Stimulated activated CD4-positive, alpha-beta T cell treated with anti-CD3 and anti-CD28 coated beads, Interleukin-12 subunit alpha, Interleukin-12 subunit beta, amount 100 ng/mL, for 24 hours (primary cell): Measurements from ENCODE around the gene PARP1.

Source experiments
- DNase-seq, 2 experiments: peaks; one replicate each; pipeline ENCODE4 v3.0.0-alpha.2; 2020; ENCODE audit warnings: low read depth in 2 of 2

Gene PARP1

DNA sequence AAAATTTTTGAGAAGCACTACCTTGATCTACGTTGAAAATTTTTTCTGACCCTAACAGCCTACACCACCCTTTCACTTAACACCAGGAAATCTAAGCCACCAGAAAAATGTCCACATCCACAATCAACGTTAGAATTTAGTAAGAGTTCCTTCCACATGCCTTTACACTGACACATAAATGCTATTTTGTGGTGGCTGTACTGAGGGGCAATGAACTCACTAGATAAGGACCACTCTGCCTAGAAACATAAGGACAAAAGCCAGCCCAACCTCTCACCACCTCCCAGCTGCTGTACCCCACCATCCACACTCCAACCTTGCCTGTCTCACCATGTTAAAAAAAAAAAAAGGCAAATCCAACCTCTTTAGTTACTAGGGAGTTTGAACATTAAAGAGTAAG lies 29.8 kb downstream of the PARP1 start:
- no peak for DNase-seq

DNA sequence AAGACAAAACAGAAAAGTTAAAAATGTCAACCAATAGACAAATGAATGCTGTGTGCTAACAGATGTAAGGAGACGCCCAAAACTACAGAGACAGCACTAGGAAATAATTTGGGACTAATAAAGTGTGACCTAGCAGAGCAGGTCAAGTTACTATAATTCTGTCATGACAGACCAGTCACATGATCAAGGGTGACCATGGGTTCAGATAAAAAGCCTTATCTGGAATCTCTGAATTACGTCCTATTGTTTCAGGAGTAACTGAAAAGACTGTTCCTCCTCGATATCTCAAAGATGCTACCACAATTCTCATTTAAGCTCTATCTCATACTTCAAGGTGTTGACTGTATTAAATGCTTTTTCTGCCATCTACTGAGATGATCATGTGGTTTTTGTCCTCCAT lies 31.6 kb downstream of the PARP1 start:
- no peak for DNase-seq

DNA sequence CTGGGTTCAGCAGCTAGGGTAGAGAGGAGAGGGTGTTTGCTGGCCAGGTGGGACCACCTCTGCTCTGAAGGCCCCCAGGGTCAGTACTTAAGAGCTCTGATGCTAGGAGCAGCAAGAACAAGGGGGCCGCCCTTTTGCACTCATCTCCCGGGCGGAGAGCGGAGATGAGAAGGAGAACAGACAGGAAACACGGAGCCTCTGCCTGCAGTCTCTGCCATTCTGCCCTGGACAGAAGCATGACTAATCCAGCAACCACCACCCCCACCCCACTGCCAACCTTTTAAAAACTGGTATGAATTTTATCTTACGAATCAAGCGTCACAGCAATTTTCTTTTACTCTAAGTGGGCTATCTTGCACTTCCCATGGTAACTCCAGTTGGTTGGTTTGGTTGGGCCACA lies 34.5 kb downstream of the PARP1 start:
- DNase-seq = no peak

DNA sequence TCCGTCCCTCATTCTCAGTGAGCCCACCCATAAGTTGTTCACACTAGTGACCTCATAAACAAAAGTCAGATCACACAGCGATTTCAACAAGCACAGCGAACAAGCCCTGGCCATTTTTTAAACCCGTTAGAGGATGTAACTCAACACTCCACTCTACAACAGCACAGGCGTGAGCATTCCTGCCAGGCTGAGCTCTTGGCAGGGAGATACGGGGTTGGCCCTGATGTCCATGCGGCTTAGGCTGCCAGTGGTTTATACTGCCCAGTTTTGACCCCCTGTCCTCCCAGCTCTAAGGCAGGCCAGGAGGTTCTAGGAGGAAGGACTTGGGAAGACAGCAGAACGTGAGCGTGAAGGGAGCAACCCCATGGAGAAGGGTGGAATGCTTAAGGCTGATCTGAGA lies 35.0 kb downstream of the PARP1 start:
- no peak for DNase-seq

DNA sequence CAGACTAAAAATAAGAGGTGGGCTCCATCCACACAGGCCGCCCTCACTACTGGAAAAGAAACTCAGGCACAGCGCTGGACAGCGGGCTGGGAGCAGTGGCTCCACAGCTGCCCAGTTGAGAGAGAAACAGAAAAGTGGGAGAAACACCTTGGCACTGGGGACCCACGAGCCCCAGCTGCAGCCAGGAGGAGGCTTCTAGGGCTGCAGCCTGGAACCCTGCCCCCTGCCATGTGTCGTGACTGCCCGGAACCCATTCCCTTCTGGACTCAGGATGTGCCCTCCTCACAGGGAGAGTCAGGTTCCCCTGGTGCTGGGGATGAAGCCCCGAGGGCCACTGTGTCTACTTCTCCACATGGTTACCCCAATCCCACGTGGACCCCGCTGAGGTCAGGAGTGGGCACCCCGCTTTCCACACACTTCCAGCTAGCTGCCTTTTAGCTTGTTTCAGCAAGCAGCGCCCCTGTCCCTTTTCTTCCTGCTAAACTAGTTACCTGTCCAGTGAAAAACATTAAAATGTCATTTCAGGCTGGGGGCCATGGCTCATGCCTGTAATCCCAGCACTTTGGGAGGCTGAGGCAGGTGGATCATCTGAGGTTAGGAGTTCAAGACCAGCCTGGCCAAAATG lies 35.9 kb downstream of the PARP1 start:
- no peak for DNase-seq

DNA sequence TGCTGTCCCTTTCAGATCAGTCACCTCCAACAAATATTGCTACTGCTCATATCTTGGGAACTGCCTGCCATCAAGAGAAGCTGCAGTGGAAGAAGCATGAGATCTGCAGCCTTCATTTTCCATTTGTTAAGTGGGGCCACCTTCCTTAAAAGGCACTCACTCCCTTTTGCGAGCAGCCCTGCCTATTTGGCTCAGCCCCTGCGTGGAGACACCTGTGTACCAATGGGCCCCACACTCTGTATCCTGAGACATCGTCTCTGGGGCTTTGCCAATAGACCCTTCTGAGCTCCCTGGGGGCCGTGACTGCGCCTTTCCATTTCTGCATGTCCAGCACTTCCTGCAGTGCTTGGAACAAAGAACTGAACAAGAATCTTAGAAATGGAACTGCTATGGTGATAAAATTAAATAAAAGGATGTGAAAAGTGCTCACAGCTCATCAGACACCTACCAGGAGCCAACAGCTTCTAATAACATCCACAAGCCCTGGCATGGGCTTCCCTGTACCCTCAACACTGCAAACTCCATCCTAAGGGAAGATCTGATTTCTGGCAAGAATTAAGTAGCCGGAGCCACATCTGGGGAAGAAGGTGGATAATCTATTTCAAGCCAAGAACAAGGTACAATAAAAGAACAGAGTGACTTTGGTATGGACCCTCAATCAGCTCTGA lies 36.7 kb downstream of the PARP1 start:
- no peak for DNase-seq

DNA sequence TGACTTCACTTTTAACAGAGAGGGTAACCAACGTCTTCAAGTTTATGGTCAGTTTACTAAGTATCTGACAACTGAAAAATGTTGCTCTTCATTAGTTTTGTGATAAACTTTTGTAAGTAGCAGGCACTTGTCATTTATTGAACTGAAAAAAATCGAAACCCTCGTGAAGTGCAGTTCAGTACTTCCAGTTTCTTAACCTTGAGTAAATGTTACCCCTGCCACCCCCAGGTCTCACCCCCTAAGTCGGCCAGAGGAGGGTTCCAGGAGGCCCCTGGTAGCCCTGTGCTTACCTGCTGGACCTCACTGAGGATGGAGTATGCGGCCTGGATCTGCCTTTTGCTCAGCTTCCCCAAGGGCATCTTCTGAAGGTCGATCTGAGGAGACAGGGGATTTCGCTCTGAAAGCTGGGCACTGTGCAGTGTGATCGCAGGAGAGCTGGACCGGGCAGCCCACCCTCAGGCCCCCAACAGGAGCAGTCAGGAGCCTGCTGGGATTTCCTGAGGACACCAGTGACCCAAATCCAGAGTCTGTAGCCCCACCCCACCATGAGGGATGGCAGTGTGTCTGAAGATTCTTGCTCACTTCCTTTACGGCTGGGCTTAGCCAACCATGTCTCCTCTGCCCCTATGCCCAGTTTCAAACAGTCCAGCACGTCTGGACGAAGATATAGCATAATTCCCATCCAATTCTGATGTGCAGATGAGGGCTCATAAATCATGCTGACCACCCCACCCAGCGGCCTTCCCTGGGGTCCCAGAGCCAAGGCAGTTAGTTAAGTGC lies 37.6 kb downstream of the PARP1 start:
- no peak for DNase-seq

DNA sequence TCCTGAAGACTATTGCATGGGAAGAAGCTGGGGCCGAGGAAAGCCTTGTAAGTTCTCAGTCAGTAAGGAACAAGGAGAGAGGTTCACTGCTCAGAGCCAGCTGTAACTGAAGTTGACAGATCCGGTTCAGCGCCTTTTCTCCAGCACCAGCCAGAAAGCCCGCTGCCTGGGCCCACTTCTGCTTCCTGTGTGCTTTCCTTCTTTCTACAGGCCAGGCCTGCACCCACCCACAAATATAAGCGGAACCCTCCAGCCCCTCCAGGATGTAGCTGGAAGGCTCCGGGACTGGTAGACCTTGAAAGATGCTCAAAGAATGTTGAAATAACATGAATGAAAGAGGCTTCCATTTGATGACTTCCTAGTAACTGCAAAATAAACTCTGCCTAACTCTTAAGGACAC lies 38.8 kb downstream of the PARP1 start:
- no peak for DNase-seq

DNA sequence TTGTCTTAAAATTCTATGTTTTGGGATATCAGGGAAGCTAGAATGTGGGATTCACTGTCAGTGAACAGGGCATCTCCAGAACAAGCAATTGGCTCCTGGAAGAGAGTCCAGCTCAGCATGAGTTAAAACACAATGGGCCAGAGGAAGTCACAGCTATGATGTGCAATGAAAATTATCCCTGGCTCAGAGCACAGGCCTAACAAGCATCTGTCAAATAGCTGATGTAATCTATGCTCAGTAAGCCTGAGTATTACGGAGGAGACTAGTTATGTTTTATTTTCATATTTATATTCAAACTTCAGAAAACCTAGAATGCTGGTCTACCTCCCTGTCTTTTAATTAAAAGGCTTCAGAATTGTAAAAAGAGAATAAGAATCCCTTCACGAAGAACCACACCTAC lies 41.6 kb downstream of the PARP1 start:
- no peak for DNase-seq

DNA sequence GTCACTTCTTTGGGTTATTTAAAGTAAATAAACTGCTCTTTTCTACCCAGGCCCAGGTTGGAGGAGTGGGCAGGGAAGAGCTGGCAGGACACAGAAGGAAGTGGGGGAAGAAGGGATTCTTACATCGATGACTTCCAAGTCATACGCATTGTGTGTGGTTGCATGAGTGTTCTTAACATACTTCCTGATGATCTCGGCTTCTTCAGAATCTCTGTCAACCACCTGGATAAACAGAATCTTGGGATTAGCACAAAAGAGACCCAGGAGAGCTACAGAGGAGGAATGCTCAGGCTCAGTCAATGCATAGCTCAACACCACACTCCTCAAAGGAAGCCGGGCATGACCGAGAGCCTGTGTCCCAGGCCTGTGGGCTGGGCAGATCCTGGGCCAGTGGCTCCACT lies 42.1 kb downstream of the PARP1 start:
- DNase-seq = no peak

DNA sequence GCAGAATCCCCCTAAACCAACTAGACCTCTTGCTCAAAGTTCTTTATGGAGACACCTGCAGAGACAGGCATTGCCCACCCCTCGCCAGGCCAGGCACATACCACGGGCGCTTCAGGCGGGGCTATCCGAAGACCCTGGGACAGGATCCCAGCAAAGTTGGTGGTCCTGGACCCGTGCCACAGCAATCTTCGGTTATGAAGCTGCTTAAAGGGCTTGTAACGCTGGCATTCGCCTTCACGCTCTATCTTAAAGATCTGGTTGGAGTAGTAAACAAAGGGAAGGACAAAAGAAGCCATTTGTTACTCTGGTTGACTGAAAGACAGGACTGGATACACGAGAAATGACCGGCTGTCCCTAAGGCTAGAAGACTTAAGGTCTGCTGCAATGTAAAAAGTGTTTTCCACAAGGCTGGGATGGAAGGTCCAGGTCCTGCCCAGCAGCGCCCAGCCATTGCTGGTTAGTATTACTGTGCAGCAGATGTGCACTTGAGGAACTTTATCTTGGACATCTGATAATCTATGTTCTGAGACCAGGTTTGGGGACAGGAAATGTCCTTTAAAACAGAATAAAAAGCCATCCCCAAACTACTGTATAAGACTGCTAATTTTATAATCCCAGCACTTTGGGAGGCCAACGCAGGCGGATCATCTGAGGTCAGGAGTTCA lies 42.9 kb downstream of the PARP1 start:
- DNase-seq = no peak

DNA sequence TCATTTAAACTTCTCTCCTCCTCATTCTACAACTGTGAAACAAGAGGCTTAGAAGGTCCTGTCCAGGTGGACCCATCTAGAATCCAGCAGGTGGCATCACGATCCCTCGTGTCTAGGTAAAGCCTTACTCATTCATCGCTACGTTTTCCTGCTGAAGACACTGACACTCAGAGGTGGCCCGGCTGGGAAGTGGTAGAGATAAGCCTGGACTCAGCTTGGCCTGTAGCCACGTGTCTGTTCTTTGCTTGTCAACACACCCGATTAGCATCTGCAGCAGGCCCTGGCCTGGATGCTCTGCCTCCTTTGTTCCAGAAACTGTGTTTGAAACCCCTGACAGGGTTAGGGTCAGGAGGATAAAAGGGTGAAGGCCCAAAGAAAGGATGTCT lies 43.4 kb downstream of the PARP1 start:
- DNase-seq = no peak

DNA sequence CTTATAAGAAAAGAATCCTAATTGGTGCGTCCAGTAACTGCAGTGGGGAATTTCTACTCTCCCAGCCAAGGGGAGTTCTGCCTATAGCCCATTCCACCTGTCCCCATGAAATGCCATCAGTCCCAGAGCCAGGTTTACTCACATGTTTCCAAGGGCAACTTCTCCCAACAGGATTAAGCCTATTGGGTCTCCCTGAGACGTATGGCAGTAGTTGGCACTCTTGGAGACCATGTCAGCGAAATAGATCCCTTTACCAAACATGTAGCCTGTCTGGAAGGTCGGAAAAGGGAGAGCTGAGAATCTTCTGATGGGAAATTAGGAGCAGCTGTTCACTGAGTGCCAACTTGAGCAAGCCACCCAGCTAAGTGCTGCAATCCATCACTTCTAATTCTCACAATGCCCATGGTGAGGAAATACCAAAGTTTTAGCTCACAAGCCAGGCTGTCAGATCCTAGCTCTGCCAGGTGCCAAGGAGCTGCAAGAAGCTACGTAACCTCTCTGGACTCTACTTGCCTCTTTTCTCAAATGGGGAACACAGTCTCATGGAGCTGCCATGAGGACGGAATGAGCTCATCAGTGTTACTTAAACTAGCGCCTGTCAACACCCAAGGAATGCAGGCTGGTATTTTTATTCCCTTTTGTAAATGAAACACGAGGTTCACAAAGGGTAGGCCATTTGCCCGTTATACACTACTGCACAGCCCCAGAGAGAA lies 43.9 kb downstream of the PARP1 start:
- DNase-seq = no peak

DNA sequence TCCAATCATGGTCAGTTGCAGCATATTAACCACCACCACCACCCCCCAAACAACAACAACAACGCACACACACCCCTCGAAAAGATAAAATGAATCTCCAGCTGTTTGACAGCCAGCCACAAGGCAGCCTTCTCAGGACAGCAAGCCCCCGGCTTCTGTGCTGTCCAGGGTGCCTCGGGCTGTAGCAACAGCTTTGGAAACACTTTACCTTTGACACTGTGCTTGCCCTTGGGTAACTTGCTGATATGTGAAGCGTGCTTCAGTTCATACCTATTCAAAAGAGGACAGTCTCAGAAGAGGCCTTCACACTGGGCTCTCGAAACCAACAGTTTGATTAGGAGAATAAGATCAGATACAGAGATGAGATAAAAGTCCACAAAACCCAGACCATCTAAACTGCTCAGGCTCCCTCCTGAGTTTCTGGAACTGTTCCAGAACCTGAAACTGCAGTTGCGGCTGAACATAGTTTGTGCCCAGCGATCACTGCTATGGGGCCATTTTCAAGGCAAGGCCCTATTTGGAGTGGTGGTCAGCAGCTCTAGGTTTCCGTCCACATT lies 44.9 kb downstream of the PARP1 start:
- no peak for DNase-seq

DNA sequence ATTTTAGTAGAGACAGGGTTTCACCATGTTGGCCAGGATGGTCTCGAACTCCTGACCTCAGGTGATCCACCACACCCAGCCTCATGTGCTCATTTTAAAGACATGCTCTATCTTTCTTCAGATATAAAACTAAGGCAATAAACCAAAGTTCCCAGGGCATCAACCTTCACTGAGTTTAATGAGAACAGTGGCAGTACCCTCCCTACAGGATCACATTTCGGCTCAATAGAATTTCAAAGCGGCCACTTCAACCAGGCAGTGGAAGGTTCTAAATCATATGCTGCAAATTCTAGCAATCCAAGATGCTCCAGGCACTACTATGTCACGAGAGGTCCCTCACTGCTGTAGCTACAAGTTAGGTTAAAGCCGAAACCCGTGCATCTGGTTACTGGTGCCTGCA lies 45.5 kb downstream of the PARP1 start:
- DNase-seq = no peak

DNA sequence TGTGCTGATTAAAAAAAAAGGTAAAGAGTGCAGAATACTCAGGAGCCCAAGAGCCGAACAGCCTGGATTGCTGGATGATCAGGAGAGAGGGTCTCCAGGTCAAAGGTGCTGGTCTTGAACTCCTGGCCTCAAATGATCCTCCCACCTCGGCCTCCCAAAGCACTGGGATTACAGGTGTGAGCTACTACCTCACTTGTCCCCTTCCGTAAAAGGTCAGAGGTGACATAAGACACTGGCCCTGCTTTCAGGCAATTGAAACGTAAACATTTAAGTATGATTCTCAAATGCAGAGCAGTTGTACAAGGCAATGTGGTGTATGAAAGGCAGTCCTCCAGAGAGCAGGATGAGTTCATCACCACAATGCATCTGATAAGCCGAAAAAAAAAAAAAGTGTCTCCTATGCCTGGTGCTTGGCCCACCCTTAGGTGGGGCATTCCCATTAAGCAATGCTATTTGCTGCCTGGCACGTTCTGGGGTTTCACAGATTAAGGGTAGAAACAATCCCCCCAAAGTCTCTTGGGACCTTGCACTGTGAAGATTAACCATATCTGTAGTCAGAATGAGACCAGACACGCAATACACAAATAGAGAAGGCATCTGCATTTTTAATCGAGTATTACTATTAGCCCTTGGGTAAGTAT lies 47.7 kb downstream of the PARP1 start:
- no peak for DNase-seq

DNA sequence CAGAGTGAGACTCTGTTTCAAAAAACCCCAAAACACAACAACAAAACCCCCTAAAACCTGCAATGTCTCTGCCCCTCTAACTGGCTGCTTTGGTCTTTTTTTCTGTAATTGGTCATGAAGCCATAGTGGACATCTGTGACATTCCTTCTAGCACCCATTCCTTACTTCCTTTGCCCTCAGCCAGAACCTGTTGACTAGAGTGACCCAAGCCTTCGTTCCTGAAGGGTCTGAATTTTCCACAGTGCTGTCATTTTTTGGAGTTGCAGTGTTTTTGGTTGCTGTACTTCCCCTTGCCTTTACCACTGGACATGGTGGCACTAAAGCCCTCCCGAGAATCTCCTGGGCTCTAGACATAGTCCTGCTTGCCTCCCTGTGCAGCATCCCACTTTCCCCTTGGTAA lies 50.5 kb downstream of the PARP1 start:
- DNase-seq = no peak

DNA sequence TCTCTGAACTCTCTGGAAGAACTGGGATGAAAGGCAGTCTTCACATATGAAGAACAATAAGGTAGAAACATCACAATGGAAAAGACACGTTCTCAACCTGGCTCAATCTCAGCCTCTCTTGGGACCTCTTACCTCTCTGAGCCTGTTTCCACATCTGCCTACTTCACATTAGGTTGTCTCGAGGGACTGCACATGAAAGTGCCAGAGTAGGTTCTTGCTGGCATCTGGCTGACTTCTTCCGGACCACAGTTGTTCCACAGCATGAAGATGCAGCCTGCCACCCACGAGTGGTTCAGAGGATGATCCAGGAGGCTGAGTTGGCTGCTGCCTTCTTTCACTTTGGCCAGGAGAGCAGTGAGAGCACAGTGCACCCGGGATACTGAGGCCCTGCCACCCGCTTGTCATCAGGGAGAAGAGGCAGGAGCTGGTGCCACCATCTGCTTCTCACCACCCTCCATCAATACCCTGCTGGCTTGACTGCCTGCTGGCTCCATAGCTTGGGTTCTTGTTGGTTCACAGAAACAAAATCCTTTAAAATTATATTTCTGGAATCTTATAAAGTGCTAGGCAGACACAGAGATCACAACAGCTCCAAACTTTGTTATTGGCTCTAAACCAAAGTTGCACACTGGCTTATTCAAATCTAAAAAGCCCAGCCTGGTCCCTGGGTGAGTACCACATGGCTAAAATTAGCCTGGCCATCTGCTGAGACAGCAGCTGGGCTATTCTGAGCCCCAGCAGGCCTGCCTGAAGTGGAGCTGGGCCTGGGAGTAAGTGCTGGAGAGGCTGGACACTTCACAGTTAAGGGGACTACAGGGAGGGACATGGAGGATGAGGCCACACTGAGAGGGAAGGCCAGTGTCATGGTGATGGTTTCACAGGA lies 52.0 kb downstream of the PARP1 start:
- DNase-seq = no peak

DNA sequence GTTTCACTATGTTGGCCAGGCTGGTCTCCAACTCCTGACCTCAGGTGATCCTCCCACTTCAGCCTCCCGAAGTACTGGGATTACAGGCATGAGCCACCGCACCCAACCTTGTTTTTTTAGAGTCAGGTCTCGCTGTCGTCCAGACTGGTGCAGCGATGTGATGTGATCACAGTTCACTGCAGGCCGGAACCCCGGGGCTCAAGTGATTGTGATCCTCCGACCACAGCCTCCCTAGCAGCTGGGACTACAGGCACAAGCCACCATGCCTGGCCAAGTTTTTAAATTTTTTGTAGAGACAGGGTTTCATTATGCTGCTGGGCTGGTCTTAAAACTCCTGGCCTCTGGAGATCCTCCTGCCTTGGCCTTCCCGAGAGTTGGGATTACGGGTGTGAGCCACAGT lies 52.9 kb downstream of the PARP1 start:
- DNase-seq = no peak
